HepG2 (cell line): Measurements from ENCODE around the gene SNRPD3. TPM values are rescaled to one million over a fixed set of nuclear protein-coding genes. Genes with fewer than 3 reads are reported as not detected.

Experiments
- FOXP1 ChIP-seq, 2 experiments: fragments of 450-650 bp in 1 of 2; IDR thresholded peaks; 2 replicates each; pipeline ENCODE4 v1.6.1; 2017 to 2018; ENCODE audit warnings: antibody characterized with exemption in 1 of 2
- NCOR1 ChIP-seq: fragments of 200-600 bp; sonication (generic); IDR thresholded peaks from 2 replicates; pipeline ENCODE4 v1.7.0; 2017; ENCODE audit warnings: antibody characterized with exemption, low read length, borderline replicate concordance
- PHF5A ChIP-seq: IDR thresholded peaks from one replicate; pipeline ENCODE4 v1.6.1; 2018; ENCODE audit warnings: low read depth, missing genetic modification reagents; ENCODE audit not compliant: unreplicated experiment
- XBP1 ChIP-seq: sonication (generic); formaldehyde crosslinking; IDR thresholded peaks from 2 replicates; pipeline ENCODE4 v1.5.0; 2020; ENCODE audit warnings: missing genetic modification reagents
- YEATS2 ChIP-seq: sonication (generic); formaldehyde crosslinking; IDR thresholded peaks from 2 replicates; pipeline ENCODE4 v1.4.0; 2020; ENCODE audit warnings: missing genetic modification reagents, borderline replicate concordance
- ZFY ChIP-seq: sonication (generic); formaldehyde crosslinking; IDR thresholded peaks from 2 replicates; pipeline ENCODE4 v1.4.0; 2020; ENCODE audit warnings: missing genetic modification reagents
- ZNF619 ChIP-seq: sonication (generic); formaldehyde crosslinking; IDR thresholded peaks from 2 replicates; pipeline ENCODE4 v1.4.0; 2020; ENCODE audit warnings: mild to moderate bottlenecking, missing genetic modification reagents
- polyA plus RNA-seq, 8 experiments: library from polyadenylated mRNA; depleted of rRNA in 3 of 8; stranded (reverse) in 7 of 8; unstranded in 1 of 8; fragments of >200 nt; fragmentation: Illumina TruSeq in 4 of 8; extraction: Trizol in 4 of 8; gene quantifications; 2 replicates each; pipeline versions ENCODE4 v1.2.1 to v1.2.3, GENCODE V29; 2011 to 2016; ENCODE audit warnings: low read depth in 4 of 8, missing spikeins in 1 of 8, mixed read lengths in 1 of 8; ENCODE audit not compliant: insufficient read depth in 1 of 8
- total RNA-seq, 5 experiments: library from RNA; depleted of rRNA; stranded (reverse); fragments of >200 nt; fragmentation: Illumina TruSeq; extraction: Trizol; gene quantifications; 2 replicates each; pipeline ENCODE4 v1.2.3, GENCODE V29; 2016; ENCODE audit warnings: low read depth in 1 of 5
- TF ChIP-seq, protein P1 (sequence below): sonication (generic); formaldehyde crosslinking; IDR thresholded peaks from 2 replicates; pipeline ENCODE4 v1.4.0; 2020; ENCODE audit warnings: mild to moderate bottlenecking, missing genetic modification reagents
- TF ChIP-seq, protein P2 (sequence below): sonication (generic); formaldehyde crosslinking; IDR thresholded peaks from 2 replicates; pipeline ENCODE4 v1.5.1; 2020; ENCODE audit warnings: mild to moderate bottlenecking, missing genetic modification reagents, moderate library complexity
- TF ChIP-seq, protein P3 (sequence below): sonication (generic); formaldehyde crosslinking; IDR thresholded peaks from 2 replicates; pipeline ENCODE4 v1.8.1; 2022; ENCODE audit warnings: low read depth, mild to moderate bottlenecking, missing genetic modification reagents
- TF ChIP-seq, protein P4 (sequence below): sonication (generic); formaldehyde crosslinking; IDR thresholded peaks from 2 replicates; pipeline ENCODE4 v1.4.0; 2020; ENCODE audit warnings: low read depth, mild to moderate bottlenecking, missing genetic modification reagents
- TF ChIP-seq, protein P5 (sequence below): sonication (generic); formaldehyde crosslinking; IDR thresholded peaks from 2 replicates; pipeline ENCODE4 v1.4.0; 2020; ENCODE audit warnings: missing genetic modification reagents

The SNRPD3 gene
- total and polyA plus RNA-seq, 2 of the 13 experiments (the other 11 are each of a cell fraction or from before 2014, with no cell fraction given) = 110 to 209 TPM

DNA sequence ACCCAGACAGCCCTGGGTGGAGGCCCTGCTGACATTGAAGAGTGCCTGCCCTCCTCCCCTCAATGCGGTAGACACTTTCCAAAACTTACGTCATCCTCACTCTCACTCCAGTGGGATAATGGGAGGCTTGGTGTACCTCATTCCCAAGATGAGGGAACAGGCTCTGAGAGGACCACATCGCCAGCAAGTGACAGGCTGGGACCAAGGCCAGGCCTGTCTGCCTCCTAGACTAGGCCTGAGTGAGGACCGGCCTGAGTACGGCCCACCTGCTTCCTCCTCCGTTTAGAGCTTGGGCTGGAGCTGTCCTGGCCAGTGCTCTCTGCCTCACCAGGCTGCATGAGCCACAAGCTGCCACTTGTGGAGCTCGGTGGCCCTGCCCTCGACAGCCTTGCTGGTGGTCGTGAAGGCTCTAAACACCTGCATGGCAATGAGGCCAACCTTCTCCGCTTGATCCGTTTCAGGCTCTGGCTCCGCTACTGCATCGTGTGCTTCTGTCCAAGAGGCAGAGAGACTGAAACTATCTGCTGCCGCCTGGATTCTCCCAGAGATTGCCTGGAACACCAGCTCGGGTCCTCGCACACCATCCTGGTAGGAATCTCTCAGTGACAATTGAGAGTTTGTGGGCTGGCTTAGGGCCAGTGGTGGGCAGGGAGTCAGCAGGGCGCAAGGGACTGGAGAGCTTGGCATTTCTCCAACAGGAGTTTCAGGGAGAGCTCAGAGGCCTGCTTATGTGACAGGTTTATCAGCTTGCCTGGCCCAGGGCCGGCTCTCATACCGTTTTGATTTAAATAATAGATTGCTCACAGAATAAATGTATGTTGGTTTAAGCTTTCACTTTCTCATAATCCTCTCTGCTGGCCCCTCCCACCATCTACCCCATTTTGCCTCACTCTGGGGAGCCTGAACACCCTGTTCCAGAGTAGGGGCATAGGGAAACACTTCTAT, 27.7 kb downstream of the SNRPD3 start (continued):
- TF ChIP-seq, protein P1, sequence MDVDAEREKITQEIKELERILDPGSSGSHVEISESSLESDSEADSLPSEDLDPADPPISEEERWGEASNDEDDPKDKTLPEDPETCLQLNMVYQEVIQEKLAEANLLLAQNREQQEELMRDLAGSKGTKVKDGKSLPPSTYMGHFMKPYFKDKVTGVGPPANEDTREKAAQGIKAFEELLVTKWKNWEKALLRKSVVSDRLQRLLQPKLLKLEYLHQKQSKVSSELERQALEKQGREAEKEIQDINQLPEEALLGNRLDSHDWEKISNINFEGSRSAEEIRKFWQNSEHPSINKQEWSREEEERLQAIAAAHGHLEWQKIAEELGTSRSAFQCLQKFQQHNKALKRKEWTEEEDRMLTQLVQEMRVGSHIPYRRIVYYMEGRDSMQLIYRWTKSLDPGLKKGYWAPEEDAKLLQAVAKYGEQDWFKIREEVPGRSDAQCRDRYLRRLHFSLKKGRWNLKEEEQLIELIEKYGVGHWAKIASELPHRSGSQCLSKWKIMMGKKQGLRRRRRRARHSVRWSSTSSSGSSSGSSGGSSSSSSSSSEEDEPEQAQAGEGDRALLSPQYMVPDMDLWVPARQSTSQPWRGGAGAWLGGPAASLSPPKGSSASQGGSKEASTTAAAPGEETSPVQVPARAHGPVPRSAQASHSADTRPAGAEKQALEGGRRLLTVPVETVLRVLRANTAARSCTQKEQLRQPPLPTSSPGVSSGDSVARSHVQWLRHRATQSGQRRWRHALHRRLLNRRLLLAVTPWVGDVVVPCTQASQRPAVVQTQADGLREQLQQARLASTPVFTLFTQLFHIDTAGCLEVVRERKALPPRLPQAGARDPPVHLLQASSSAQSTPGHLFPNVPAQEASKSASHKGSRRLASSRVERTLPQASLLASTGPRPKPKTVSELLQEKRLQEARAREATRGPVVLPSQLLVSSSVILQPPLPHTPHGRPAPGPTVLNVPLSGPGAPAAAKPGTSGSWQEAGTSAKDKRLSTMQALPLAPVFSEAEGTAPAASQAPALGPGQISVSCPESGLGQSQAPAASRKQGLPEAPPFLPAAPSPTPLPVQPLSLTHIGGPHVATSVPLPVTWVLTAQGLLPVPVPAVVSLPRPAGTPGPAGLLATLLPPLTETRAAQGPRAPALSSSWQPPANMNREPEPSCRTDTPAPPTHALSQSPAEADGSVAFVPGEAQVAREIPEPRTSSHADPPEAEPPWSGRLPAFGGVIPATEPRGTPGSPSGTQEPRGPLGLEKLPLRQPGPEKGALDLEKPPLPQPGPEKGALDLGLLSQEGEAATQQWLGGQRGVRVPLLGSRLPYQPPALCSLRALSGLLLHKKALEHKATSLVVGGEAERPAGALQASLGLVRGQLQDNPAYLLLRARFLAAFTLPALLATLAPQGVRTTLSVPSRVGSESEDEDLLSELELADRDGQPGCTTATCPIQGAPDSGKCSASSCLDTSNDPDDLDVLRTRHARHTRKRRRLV = peak; percentile 39; the same call in 1 of the 2 replicates
- TF ChIP-seq, protein P2, sequence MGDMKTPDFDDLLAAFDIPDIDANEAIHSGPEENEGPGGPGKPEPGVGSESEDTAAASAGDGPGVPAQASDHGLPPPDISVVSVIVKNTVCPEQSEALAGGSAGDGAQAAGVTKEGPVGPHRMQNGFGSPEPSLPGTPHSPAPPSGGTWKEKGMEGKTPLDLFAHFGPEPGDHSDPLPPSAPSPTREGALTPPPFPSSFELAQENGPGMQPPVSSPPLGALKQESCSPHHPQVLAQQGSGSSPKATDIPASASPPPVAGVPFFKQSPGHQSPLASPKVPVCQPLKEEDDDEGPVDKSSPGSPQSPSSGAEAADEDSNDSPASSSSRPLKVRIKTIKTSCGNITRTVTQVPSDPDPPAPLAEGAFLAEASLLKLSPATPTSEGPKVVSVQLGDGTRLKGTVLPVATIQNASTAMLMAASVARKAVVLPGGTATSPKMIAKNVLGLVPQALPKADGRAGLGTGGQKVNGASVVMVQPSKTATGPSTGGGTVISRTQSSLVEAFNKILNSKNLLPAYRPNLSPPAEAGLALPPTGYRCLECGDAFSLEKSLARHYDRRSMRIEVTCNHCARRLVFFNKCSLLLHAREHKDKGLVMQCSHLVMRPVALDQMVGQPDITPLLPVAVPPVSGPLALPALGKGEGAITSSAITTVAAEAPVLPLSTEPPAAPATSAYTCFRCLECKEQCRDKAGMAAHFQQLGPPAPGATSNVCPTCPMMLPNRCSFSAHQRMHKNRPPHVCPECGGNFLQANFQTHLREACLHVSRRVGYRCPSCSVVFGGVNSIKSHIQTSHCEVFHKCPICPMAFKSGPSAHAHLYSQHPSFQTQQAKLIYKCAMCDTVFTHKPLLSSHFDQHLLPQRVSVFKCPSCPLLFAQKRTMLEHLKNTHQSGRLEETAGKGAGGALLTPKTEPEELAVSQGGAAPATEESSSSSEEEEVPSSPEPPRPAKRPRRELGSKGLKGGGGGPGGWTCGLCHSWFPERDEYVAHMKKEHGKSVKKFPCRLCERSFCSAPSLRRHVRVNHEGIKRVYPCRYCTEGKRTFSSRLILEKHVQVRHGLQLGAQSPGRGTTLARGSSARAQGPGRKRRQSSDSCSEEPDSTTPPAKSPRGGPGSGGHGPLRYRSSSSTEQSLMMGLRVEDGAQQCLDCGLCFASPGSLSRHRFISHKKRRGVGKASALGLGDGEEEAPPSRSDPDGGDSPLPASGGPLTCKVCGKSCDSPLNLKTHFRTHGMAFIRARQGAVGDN (CRISPR knock-in tag) = peak; percentile 100
- TF ChIP-seq ZNF619 = no peak
- TF ChIP-seq, protein P3, sequence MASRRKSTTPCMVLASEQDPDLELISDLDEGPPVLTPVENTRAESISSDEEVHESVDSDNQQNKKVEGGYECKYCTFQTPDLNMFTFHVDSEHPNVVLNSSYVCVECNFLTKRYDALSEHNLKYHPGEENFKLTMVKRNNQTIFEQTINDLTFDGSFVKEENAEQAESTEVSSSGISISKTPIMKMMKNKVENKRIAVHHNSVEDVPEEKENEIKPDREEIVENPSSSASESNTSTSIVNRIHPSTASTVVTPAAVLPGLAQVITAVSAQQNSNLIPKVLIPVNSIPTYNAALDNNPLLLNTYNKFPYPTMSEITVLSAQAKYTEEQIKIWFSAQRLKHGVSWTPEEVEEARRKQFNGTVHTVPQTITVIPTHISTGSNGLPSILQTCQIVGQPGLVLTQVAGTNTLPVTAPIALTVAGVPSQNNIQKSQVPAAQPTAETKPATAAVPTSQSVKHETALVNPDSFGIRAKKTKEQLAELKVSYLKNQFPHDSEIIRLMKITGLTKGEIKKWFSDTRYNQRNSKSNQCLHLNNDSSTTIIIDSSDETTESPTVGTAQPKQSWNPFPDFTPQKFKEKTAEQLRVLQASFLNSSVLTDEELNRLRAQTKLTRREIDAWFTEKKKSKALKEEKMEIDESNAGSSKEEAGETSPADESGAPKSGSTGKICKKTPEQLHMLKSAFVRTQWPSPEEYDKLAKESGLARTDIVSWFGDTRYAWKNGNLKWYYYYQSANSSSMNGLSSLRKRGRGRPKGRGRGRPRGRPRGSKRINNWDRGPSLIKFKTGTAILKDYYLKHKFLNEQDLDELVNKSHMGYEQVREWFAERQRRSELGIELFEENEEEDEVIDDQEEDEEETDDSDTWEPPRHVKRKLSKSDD (CRISPR knock-in tag) = 0 out of 2 replicates have a peak, but pooled peaks have one; percentile 28
- no peak for TF ChIP-seq FOXP1 (IDR thresholded peaks at IDR 0.05)
- no peak for TF ChIP-seq FOXP1 (CRISPR knock-in tag; IDR thresholded peaks at IDR 0.05)
- TF ChIP-seq, protein P4, sequence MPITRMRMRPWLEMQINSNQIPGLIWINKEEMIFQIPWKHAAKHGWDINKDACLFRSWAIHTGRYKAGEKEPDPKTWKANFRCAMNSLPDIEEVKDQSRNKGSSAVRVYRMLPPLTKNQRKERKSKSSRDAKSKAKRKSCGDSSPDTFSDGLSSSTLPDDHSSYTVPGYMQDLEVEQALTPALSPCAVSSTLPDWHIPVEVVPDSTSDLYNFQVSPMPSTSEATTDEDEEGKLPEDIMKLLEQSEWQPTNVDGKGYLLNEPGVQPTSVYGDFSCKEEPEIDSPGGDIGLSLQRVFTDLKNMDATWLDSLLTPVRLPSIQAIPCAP = no peak
- peak; percentile 87 for TF ChIP-seq ZFY (CRISPR knock-in tag)
- TF ChIP-seq, protein P5, sequence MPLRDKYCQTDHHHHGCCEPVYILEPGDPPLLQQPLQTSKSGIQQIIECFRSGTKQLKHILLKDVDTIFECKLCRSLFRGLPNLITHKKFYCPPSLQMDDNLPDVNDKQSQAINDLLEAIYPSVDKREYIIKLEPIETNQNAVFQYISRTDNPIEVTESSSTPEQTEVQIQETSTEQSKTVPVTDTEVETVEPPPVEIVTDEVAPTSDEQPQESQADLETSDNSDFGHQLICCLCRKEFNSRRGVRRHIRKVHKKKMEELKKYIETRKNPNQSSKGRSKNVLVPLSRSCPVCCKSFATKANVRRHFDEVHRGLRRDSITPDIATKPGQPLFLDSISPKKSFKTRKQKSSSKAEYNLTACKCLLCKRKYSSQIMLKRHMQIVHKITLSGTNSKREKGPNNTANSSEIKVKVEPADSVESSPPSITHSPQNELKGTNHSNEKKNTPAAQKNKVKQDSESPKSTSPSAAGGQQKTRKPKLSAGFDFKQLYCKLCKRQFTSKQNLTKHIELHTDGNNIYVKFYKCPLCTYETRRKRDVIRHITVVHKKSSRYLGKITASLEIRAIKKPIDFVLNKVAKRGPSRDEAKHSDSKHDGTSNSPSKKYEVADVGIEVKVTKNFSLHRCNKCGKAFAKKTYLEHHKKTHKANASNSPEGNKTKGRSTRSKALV (CRISPR knock-in tag) = 0 out of 2 replicates have a peak, but pooled peaks have one; percentile 22
- no peak for TF ChIP-seq XBP1 (CRISPR knock-in tag)
- no peak for TF ChIP-seq YEATS2 (CRISPR knock-in tag)
- no peak for TF ChIP-seq NCOR1
- TF ChIP-seq PHF5A (CRISPR knock-in tag) = no peak
